HepG2 (cell line): ENCODE data around the gene SACS. TPM values are rescaled to one million over a fixed set of nuclear protein-coding genes. Genes with fewer than 3 reads are reported as not detected.

ENCODE experiments used
- DR1 ChIP-seq: sonication (generic); formaldehyde crosslinking; IDR thresholded peaks from 2 replicates; pipeline ENCODE4 v1.8.0; 2021; ENCODE audit warnings: mild to moderate bottlenecking, missing genetic modification reagents, inconsistent platforms
- E2F5 ChIP-seq: sonication (generic); formaldehyde crosslinking; conservative IDR thresholded peaks from 2 replicates; pipeline ENCODE4 v1.4.0; 2020; ENCODE audit warnings: missing genetic modification reagents
- MED8 ChIP-seq: sonication (generic); formaldehyde crosslinking; IDR thresholded peaks from 2 replicates; pipeline ENCODE4 v1.8.1; 2023; ENCODE audit warnings: mild to moderate bottlenecking, missing genetic modification reagents; ENCODE audit not compliant: insufficient replicate concordance
- PHF8 ChIP-seq: sonication (generic); formaldehyde crosslinking; IDR thresholded peaks from 2 replicates; pipeline ENCODE4 v1.5.0; 2020; ENCODE audit warnings: missing genetic modification reagents
- POLR2A ChIP-seq, 2 experiments: IDR thresholded peaks; 2 replicates each; pipeline ENCODE4 v1.6.1; 2011; ENCODE audit warnings: low read depth in 2 of 2, low read length in 2 of 2, mild to moderate bottlenecking in 1 of 2, moderate library complexity in 1 of 2; ENCODE audit not compliant: insufficient read depth in 1 of 2
- ZBTB40 ChIP-seq, 2 experiments: fragments of 450-650 bp in 1 of 2; sonication (generic) in 1 of 2; formaldehyde crosslinking in 1 of 2; IDR thresholded peaks; 2 replicates each; pipeline versions ENCODE4 v1.6.1 to v1.8.0; 2016 to 2022; ENCODE audit warnings: antibody characterized with exemption in 1 of 2, mild to moderate bottlenecking in 1 of 2, missing genetic modification reagents in 1 of 2
- ZFP82 ChIP-seq: sonication (generic); formaldehyde crosslinking; IDR thresholded peaks from 2 replicates; pipeline ENCODE4 v1.5.1; 2020; ENCODE audit warnings: mild to moderate bottlenecking, missing genetic modification reagents, borderline replicate concordance
- ZKSCAN8 ChIP-seq: IDR thresholded peaks from 2 replicates; pipeline ENCODE4 v1.6.1; 2016; ENCODE audit warnings: borderline replicate concordance, missing genetic modification reagents, missing compliant biosample characterization
- ZNF362 ChIP-seq: sonication (generic); formaldehyde crosslinking; IDR thresholded peaks from 2 replicates; pipeline ENCODE4 v1.4.0; 2020; ENCODE audit warnings: missing genetic modification reagents, mild to moderate bottlenecking, borderline replicate concordance
- ZNF367 ChIP-seq: sonication (generic); formaldehyde crosslinking; IDR thresholded peaks from 2 replicates; pipeline ENCODE4 v1.4.0; 2020; ENCODE audit warnings: missing genetic modification reagents, borderline replicate concordance
- ZNF574 ChIP-seq: sonication (generic); formaldehyde crosslinking; IDR thresholded peaks from 2 replicates; pipeline ENCODE4 v1.4.0; 2020; ENCODE audit warnings: missing genetic modification reagents
- ZNF777 ChIP-seq: sonication (generic); formaldehyde crosslinking; IDR thresholded peaks from 2 replicates; pipeline ENCODE4 v1.4.0; 2020; ENCODE audit warnings: missing genetic modification reagents
- ZNF788 ChIP-seq: sonication (generic); formaldehyde crosslinking; IDR thresholded peaks from 2 replicates; pipeline ENCODE4 v1.5.0; 2020; ENCODE audit warnings: mild to moderate bottlenecking, missing genetic modification reagents, borderline replicate concordance
- polyA plus RNA-seq, 8 experiments: library from polyadenylated mRNA; depleted of rRNA in 3 of 8; stranded (reverse) in 7 of 8; unstranded in 1 of 8; fragments of >200 nt; fragmentation: Illumina TruSeq in 4 of 8; extraction: Trizol in 4 of 8; gene quantifications; 2 replicates each; pipeline versions ENCODE4 v1.2.1 to v1.2.3, GENCODE V29; 2011 to 2016; ENCODE audit warnings: low read depth in 4 of 8, missing spikeins in 1 of 8, mixed read lengths in 1 of 8; ENCODE audit not compliant: insufficient read depth in 1 of 8
- total RNA-seq, 5 experiments: library from RNA; depleted of rRNA; stranded (reverse); fragments of >200 nt; fragmentation: Illumina TruSeq; extraction: Trizol; gene quantifications; 2 replicates each; pipeline ENCODE4 v1.2.3, GENCODE V29; 2016; ENCODE audit warnings: low read depth in 1 of 5

SACS gene
- total and polyA plus RNA-seq, 2 of the 13 experiments (the other 11 are each of a cell fraction or from before 2014, with no cell fraction given) = 4.0 to 15.7 TPM

- no peak for TF ChIP-seq E2F5 (CRISPR knock-in tag)
- TF ChIP-seq ZNF788 (CRISPR knock-in tag) = 0 out of 2 replicates have a peak, but pooled peaks have one; percentile 20
- TF ChIP-seq ZFP82 = no peak
- TF ChIP-seq PHF8 = peak; percentile 63
- TF ChIP-seq ZKSCAN8 (CRISPR knock-in tag) = no peak
- TF ChIP-seq POLR2A (IDR thresholded peaks at IDR 0.05; ENCODE audit: insufficient read depth in 1 of 2, low read depth in 2 of 2, low read length in 2 of 2) = peak; percentile 55 to 75; a peak in 3 of 4 replicates
- TF ChIP-seq ZNF362 = 0 out of 2 replicates have a peak, but pooled peaks have one; percentile 33
- peak; percentile 92 for TF ChIP-seq ZNF777
- peak; percentile 55 for TF ChIP-seq ZNF574 (CRISPR knock-in tag)
- TF ChIP-seq MED8 (CRISPR knock-in tag) = no peak
- no peak for TF ChIP-seq DR1 (CRISPR knock-in tag)
- no peak for TF ChIP-seq ZBTB40 (IDR thresholded peaks at IDR 0.05)
- peak; percentile 55; the same call in 1 of the 2 replicates for TF ChIP-seq ZBTB40 (CRISPR knock-in tag; IDR thresholded peaks at IDR 0.05)
- peak; percentile 56; the same call in 1 of the 2 replicates for TF ChIP-seq ZNF367 (CRISPR knock-in tag)
Measured at GRCh38 chr13:23375001-23375971, 58.2 kb downstream of the SACS start (continued).
